ENCODE results near the gene MST1R.

DNA sequence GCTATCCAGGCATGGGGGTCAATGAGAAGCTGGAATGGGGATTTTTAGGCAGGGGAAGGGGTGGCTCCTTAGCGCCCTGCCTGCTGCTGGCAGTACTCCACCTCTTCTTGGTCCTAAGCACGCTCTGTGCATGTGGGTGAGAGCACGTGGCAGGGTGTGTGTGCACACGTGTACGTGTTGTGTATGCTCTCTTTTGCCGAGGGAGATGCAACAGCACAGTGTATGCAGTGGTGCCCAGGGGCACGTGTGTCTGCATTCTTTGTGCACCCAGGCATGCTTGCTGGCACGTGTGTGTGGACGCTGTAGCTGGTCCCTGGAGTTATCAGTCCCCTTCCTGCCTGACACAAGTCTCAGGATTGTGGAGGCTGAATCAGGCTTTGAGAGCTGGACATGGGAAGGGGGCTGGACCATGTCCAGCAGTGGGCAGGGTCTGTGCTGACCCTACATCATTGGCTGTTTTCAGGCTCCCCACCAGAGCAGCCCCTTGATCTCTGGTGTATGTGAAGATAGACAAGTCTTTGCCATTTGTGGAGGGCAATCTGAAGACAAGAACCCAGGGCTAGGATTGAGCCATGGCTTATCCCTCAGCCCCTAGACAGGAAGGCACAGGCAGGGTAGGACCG is 32.0 kb downstream of the MST1R start:
- no peak for TF ChIP-seq CTCF (IDR thresholded peaks at IDR 0.05; ENCODE audit: insufficient read depth, low read depth, low read length)
- TF ChIP-seq EZH2 (IDR thresholded peaks at IDR 0.05; ENCODE audit: insufficient read depth, low read length) = no peak

All from astrocyte (in vitro differentiated cells and primary cell).